NCI-H82 (cell line): ENCODE results near the gene CUX1.

Experiments
- DNase-seq: peaks from one replicate; lab custom pipeline; 2025; lab: John Stamatoyannopoulos, UW

The CUX1 gene

DNA sequence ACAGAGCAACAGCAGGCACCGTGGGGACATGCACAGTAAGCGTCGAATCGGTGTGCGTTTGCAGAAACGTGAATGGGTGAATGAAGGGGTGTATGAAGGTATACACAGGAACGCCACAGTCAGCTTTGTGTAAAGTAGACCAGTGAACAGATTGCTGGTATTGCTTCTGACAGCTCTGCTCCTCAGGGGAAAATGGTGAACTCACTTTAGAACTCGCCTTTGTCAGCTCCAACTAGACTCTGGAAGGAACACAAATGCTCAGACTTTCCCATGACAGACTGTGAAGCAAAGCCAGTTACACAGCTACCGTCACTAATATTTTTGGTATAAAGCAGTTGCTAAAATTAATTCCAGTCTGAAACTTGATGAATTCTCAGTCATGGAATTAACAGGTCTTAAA lies 78.9 kb downstream of the CUX1 start:
- DNase-seq = no peak

DNA sequence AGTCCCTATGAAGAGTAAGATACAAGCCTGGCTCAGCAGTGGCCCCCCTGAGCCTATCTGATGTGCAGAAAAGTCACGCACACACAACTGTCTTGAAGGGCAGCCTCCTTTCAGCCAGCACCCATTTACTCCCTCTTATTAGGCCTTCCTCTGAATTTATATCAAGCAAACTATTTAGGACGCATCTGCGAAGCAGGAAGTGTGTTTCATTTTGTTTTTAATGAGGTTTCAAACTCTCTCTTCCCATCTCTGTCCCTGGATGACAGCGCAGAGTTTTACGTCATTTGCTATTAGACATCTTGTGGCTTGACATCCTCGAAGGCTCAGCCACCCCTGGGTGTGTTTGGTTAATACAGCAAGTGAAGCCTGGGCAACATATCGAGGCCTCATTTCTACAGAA lies 79.5 kb downstream of the CUX1 start:
- no peak for DNase-seq

DNA sequence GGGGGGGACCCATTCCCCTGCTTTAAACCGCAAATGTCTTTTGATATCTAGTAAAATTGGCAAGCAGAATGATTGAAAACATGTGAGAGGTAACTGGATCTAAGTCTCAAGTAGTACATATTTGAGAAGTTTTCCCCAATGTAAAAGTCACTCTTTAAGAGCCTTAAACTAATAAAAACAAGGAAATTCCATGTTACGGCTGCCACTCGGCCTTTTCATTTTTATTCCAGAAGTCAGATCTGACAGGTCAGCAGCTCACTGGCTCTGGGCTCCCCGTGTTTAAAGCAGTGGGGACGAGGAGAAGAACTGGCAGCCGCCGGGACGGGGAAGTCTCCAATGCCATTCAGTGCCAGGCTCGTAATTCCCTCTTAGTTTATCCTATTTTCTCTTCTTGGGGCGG lies 80.7 kb downstream of the CUX1 start:
- DNase-seq = no peak

DNA sequence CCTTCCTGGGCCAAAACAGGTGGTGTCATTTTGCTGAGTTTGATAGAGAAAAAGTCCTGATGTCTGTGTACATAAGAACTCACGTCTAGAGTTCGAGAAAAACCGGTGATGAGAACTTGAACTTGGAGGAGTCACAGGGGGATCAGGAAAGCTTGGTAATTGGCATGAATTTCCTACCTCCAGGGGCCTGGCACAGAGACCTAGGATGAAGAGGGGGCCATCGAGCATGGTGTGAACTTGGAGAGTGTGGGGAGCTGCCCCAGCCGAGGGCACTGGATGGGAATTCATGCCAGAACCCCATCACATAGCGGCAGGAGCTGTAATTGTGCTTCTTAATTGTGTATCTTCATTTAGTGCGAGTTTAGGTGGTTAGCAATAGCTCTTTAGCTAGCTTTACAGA lies 82.2 kb downstream of the CUX1 start:
- no peak for DNase-seq

DNA sequence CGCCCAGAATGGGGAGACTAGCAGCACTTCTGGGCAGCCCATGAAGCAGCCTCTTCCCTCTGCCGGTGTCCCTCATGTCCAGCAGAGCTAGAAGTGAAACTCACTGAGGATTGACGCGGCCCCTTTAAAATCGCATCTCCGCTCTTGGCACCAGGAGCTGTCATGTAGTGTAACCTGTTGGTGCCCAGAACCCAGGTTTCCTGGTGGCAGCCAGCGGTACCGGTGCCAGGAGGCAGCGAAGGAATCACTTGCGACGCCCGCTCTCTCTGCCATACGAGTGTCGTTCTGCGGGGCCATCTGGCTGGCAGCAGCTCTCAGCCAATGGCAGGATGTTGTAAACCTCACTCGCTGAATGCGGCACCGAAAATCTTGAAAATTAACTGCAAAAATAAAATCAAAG lies 82.7 kb downstream of the CUX1 start:
- no peak for DNase-seq

DNA sequence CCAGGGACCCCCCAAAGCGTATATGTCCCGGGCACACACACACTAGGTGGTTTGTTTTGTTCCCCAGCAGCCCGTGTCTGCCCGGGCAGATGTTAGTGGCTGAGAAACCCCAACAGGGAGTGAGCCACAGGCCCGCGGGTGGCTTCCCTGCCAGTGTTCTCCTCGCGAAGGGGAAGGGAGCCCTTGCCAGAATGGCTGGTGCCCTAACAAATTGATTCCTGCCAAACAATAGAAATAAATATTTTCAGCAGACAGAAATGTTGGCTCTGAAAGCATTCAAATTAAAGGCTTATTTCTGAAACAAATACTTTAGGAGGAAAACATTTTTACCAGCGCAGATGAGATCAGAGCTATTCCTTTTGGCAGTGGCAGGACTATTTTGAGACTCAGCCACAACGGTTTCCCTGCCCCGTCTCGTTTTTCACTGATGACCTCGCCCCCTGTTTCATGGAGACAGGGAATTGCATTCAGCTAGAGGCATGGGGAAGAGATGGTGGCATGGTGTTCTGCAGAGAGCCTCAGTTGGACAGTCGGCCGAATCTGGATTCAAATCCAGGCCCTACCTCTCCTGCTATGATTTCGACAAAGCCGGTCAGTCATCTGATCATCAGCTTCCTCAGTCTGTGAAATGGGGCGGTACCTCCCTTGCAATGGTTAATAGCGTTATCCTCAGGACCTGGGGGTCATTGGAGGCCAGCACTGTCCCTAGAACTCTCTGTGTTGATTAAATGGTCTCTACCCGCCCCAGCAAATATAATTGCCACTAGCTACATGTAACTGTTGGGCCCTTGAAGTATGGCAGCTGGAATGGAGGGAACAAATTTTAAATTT lies 84.5 kb downstream of the CUX1 start:
- DNase-seq = no peak

DNA sequence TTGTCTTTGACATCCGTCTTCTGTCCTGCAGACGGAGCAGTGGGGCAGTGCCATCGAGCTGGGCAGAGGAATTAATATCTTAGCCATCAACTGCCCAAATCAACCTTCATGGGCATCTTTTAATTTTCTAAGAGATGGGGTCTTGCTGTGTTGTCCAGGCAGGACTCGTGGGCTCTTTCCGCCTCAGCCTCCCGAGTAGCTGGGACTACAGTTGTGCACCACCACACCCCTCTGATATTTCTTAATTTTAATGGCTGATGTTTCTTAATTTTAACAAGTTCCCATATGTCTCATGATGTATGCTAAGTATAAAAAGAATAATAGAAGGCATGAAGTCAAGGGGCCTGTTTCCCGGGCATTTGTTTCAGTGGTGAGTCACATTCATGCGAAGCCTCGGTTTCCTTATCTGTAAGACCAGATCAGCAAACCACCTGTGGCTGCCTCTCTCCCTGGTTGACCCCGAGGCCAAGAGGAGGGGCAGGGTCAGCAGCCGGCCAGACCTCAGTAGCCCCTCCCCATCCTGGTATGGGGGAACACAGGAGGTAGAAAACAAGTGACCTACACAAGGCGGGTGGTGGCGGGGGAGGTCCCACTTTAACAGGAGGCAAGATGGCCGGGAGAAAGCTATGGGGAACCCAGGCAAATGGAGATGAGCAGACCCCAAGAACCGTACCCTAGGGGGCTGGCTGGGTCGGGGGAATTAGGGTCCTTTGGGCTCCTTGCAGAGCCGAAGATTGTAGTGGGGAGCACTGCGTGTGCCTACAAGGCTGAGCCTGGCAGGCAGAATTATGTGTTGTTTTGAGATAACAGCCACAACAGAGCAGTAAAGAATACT lies 85.5 kb downstream of the CUX1 start:
- no peak for DNase-seq

DNA sequence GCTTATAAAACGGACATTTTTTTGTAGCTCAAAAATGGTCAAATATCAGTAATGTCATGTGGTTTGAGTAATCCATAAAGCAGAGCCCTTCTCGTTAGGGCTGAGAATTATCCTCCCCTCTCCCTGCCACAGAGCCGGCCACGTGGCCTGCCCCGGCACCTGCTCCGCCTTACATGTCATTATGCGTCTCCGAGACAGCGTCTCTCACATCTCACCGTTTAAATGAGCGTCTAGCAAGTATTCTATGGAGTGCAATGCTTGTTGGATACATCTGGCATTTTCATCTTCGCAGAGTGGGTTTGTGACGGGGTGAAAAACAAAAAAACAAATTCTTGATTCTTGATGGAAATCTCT lies 86.1 kb downstream of the CUX1 start:
- DNase-seq = no peak

DNA sequence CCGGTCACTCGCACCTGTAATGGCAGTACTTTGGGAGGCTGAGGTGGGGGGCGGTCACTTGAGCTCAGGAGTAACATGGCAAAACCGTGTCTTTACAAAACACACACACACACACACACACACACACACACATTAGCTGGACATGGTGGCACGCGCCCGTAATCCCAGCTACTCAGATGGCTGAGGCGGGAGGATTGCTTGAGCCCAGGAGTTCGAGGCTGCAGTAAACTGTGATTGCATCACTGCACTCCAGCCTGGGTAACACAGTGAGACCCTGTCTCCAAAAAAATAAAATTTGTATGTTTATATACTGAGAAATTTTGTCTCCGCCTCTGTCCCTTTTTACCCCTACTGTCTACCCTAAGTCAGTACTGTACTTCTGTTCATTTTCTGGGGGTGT lies 86.6 kb downstream of the CUX1 start:
- DNase-seq = no peak

DNA sequence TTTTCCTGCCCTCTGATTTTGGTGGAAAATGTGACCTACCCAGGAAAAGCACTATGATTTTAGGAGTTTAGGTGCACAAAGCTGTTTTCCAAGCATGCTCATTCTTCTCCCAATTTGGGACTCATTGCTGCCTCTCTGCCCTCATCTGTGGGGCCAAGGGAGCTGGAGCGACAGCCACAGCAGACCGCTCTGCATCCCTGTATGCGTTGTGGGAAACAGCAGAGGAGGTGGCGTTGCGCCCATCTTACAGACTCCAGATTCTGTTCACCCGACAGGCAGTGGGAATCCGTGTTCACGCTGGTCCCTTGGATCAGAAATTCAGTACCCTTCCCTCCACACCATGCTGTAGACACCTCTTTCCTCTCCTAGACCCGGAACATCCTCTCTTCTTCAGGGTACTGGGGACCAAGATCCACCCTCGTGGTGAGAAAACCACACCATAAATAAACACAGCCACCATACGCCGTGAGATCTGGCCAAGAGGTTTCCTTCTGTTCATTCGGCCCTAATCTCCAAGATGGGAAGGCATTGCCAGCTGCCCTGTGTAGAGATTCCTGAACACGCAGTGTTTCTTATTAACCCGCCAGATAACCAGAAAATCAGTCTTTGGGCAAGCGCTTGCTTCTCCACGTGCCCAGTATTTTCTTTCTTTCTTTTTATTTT lies 87.9 kb downstream of the CUX1 start:
- no peak for DNase-seq

DNA sequence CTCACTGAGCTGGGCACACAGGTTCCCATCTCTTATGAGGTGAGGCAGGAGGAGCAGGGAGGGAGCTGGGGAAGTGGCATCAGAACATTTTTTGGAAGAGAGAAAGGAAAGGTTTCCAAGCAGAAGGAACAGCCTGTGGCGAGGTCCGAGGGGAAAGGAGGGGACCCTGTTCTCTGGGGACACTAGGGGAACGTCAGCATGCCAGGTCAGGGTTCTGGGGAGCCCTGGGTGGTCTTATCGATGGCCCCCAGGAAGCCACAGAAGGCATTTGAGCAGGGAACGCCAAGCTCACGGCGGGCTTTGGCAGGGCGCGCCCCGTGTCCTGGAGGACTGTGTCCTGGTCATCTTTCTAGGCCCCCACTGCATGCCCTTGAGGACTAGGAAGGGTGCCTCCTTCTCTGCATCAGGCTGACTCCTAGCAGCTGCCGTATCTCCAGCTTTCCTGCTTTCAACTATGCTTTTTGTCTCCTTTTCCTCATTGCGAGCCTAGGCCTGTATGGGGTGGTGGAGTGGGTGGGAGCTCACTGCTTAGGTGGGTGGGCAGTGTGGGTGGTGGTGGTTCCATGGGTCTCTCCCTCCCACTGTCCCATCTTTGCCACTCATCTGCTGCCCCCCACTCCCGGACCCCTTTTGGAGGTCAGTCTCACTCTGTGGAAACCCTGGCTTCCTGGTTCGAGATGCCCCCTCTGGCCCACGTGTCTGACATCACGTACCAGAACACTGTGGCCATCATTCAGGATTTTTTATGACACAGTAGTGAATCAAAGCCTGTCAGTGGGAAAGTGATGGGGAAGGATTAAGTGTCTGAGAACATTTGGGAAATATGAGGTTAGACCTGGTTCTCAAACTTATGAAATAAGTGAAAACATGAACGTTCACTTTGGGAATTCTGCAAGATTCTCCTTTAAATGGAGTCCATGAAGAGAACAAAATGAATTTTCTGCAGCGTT lies 89.1 kb downstream of the CUX1 start:
- no peak for DNase-seq

DNA sequence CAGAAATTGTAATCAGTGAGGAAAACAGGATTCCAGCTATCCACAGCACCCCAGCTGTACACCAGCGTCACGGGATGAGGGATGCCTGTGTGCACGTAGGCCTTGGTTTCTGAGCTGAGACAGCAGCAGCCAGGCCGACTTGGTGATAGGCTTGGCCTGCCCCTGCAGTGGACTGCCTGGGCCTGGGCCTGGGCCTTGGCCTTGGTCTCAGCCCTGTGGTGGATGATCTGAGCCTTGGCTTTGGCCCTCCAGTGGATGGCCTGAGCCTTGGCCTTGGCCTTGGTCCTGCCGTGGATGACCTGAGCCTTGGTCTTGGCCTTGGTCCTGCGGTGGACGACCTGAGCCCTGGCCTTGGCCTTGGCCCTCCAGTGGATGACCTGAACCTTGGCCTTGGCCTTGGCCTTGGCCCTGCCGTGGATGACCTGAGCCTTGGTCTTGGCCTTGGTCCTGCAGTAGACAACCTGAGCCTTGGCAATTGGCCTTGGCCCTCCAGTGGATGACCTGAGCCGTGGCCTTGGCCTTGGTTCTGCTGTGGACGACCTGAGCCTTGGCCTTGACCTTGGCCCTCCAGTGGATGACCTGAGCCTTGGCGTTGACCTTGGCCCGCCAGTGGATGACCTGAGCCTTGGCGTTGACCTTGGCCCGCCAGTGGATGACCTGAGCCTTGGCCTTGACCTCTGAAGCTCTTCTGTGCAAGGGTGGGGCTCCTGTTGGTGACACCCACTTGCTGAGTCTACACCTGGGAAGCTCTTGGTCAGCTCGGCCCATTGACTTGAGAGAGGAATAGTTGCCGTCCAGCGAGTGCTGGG lies 93.8 kb downstream of the CUX1 start:
- DNase-seq = no peak

DNA sequence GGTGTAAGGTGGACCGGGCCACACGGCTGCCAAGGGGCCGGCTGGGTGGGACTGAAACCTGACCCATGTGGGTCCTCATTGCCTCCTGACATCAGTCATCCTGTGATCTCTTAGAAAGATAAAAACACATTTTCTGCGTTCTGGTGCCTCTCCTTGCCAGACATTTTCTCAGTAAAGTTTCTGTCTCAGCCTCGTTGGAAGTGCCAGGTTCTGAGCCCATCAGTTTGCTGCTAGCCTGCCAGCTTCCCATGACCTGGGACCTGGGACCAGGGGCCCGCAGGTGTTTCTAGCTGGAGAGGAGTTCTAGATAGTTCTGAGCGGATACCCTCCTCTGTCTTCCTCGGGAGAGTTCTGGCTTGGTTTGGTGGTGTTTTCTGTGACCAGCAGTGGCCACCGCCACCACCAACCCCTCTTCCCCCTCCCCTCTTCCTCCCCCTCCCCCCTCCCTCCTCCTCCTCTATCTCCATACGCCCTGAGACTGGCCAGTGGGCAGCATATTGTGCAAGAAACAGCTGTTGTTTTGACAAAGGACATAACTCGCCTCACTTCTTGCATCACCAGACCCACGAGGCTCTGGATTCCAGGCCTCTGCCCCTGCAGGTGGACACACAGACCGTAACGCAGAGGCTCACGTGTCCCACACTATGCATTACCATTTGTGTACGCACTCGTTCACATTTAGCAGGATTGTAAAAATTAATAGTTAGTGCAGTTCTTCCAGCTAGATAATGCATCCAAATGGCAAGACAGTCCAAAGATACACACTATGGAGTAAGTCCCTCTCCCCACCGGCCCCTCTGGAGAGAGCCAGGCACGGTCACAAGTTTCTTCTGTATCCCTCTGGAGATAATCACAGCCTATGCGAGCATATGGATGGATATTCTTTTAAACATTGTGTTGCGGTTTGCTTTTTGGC lies 94.6 kb downstream of the CUX1 start:
- no peak for DNase-seq

DNA sequence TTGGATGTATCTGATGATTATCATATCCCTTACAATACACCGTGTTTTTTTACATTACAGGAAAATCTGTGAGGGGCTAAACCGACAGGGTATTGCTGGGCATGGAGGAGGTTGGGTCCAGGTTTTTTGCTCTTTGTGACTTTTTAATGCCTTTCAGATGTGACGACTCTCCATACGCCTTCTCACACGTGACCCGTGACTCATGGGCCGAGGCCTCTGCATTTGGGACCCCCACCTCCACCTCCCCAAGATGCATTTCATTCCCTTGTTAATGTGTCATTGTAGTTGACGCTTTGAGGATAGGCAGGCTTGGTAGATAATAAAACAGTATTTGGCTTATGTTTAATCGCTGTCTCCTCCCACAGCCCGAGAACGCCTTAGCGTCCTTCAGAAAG lies 95.3 kb downstream of the CUX1 start:
- no peak for DNase-seq

DNA sequence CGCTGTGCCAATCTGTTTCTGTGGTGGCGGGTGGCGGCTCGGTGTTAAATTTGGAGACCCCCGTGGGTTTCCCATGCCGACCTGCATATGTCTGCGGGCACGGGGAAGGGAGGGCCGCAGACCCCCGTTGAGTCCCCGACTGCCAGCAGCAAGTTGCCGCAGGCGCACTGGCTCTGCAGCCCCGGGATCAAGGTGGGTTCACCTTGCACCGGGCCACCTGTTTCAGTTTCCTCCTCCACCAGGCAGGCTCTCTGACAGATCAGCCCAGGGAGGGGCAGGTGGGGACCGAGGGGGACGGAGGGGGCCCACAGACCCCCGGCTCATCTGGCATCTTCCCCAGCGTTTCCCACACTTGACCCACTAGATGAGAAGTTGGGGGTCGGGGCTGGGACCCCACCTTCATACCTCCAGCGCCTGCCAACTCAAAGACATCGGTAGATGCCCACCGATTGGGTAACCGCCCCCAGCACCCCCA lies 95.9 kb downstream of the CUX1 start:
- no peak for DNase-seq

DNA sequence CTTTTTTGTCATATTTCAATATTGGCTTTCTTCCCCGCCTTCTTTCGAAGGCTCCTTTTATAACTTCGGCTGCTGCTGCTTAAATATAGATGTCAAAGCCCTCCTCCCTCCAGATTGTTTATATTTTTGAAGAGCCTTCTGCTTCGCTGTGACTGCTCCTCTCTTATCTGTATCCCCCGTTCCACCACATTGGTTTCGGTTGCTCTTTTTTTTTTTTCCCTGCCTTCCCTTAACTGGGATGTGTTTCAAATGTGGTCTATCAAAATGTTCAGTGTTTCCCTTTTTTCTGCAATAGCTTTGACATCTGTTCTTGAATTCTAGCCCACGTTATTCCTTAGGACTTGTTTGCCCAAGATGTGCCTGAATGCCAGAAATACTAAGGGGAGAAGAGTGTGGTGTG lies 96.4 kb downstream of the CUX1 start:
- no peak for DNase-seq

DNA sequence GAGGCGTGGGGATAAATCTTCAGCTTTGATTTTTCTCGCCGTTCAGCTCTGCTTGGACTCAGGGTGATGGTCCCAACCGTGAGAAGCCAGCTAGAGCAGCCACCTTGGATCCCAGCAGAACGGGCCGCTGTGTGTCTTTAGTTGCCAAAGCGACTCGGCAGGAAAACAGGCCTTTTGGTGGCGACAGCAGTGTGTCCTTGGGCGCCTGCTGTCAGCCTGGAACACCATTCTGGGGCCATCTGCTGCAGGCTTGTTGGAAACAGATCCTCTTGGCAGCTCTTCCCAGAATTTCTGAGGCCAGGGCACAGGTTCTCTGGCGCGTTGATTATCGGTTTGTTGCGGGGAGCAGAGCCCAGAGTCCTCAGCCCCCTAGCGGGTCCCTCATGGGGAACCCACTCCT lies 97.6 kb downstream of the CUX1 start:
- DNase-seq = peak; percentile 62

DNA sequence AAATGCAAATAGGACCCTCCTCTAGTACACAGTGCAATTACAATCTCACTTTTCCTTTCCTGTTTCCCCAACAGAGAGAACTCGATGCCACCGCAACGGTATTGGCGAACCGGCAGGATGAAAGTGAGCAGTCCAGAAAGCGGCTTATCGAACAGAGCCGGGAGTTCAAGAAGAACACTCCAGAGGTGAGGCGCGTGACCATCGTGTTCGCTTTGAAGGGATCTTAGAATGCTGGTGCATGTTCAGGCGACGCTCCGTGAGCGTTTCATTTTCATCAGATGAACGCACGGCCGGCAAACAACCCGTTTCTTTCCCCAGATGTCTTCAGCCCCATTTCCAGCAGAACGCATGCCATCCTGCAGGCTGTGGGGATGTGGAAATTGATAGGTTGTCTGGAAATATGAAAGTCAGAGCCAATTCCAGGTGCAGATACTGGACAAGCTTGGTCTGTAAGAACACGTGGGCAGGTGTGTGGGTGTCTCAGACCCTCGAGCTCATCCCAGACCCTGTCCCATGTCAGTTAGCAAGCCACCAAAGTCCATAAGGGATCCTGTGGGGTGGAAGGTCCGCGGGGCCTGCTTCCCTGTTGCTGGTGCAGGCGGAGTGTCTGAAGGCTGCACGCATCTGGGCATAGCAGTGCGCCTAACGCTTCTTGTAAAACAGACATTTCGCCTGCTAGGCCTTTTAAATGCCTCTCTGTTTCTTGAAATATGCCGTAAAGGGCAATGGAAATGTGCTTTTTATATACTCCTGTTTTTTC lies 98.8 kb downstream of the CUX1 start:
- no peak for DNase-seq

DNA sequence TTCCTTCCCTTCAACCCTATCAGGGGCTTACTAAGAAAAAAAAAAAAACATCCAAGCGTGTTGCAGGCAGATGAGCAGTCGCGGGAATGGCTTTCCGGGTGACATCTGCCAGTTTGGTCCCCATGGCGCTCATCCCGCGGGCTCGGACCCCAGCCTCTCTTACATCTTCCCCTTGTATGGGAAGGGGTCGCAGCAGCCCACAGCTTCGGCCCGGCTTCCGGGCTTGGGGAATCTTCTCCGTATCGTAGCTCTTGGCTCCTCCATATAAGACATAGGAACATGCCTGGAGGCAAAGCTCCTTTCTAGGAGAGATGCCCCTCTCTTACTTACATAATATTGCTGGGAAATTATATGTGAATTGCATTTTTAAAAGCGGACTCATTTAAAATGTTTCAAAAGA lies 99.5 kb downstream of the CUX1 start:
- no peak for DNase-seq
